GM12873 (cell line): Measurements from ENCODE around the gene PSMD5.

Source experiments
- CTCF ChIP-seq: IDR thresholded peaks from 2 replicates; pipeline ENCODE4 v1.5.1; 2012; ENCODE audit warnings: low read depth, mild to moderate bottlenecking, moderate library complexity, low read length, control low read depth; ENCODE audit not compliant: insufficient read depth; ENCODE audit errors: missing control alignments

The PSMD5 gene

DNA sequence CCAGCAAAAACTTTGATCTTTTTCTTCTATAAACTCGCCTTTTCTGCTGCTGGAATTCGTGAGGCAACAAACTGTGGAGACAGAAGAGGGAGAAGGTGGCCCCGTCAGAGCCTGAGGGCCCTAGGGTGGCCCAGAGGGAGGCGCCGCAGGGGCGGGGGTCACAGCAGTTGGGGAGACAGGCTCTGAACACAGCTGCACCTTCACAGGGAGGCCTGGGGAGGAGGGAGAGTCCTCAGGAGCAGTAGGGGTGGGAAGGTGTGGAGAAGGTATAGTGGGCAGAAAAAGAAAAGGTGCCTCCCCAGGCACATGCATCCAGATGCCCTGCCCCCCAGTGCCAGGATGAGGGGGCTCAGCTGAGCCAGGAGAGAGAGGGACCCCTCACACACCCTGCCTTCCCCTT, 19.2 kb upstream of the PSMD5 start:
- no peak for TF ChIP-seq CTCF

DNA sequence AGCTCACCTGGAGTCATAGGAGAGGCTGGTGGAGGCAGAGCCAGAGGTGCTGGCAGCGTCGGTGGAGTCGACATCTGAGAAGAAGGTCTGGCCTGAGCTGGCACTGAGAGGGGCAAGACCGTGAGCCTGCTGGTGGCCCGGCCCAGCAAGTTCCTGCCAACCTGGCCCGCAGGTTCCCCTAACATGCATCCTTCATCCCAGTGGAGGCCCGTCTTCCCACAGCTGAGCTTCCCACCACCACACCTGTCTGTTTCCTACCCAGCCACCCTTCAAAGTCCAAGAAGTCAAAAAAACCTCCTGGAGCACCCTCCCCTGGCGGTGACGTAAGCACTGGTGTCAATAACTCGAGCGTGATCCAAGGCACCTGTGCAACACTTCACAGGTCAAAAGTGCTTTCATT, 17.4 kb upstream of the PSMD5 start:
- no peak for TF ChIP-seq CTCF

DNA sequence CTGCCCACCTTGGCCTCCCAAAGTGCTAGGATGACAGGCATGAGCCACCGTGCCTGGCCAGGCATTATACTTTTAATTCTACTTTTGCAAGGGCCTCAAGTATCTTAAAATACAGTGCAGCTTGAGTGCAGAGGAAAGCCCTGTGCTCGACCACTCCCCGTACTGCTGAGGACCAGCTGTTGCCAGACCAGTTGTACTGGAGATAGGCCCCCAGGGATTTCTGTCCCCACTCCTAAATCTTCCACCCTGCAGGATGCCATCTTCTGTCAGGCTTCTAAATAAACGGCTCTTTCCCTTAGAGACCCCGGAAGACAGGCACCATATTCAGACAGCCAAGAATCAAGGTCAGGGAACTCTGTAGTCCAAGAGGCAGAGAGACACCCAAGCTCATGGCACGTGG, 16.6 kb upstream of the PSMD5 start:
- no peak for TF ChIP-seq CTCF

DNA sequence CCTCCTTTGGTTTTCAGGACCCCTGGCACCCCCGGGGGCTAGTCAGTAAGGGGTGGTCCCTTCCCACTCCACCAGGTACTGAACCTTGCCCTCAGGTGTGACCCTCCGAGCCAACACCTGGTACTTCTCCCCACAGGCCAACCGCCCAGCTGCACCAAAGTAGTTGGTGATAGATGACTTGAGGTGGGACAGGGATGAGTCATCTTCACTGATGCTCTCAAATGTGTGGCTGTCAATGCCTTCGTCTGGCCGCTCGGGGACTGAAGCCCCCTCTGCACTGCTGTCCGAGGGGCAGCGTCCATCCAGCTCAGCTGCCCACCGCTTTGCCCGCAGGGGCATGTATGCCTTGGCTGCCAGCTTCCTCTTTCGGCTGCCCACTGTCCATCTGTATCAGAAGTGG, 15.2 kb upstream of the PSMD5 start:
- no peak for TF ChIP-seq CTCF

- no peak for TF ChIP-seq CTCF
Measured at GRCh38 chr9:120857481-120857880, 14.8 kb upstream of the PSMD5 start.

- TF ChIP-seq CTCF, result no peak
Measured at GRCh38 chr9:120856700-120857099, 14.0 kb upstream of the PSMD5 start.

DNA sequence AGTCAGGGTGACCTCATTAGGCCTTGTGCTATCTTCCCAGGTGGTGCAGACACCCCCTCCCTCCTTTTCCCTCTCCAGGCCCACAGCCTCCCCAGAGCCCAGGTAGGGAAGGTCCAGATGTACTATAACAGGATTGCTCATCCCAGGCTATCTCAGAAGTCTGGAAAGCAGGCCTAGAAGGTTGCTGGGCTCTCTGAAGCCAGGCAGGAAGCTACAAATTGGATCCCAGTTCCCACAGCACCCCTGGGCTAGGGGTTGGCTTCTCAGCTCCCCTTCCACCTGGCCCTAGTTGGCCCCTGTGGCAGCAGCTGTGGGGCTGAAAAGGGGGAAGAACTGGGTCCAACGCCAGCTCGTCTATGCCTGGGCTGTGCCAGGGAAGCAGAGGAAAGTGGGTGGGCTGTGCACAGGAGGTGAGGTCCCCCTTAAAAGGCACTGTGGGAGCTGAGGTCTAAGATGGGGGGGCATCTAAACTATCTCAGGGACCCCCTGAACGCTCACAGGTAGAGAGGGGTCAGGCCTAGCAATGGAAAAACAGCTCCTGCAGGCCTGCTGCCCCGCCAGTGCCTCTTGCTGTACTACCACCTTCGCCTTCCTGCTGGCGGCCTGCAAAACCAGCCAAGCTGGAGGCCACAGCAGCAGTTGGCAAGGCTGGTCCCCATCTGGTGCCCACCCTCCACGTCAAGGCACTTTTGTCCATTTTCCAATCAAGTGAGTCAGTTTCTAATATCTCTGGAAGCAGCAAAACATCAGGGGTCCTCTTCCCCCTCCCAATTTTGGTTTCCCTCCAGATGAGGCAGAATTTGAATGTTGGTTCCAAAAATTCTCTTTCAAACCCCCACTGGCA, 13.3 kb upstream of the PSMD5 start:
- TF ChIP-seq CTCF, result no peak
